ENCODE data around the gene VCAN.

Gene VCAN

DNA sequence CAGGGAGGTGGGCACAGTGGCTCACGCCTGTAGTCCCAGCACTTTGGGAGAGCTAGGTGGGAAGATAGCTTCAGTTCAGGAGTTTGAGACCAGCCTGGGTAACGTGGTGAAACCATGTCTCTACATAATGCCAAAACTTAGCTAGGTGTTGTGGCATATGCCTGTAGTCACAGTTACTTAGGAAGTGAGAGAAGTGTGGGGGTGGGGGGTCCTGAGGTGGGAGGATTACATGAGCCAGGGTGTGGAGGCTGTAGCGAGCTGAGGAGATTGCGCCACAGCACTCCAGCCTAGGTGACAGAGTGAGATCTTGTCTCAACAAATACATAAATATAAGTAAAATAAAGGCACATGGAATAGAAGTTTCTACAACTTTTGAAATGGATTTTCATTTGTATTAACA, 23.1 kb downstream of the VCAN start:
- DNase-seq (ENCODE audit: low read depth in 2 of 2) = no peak

DNA sequence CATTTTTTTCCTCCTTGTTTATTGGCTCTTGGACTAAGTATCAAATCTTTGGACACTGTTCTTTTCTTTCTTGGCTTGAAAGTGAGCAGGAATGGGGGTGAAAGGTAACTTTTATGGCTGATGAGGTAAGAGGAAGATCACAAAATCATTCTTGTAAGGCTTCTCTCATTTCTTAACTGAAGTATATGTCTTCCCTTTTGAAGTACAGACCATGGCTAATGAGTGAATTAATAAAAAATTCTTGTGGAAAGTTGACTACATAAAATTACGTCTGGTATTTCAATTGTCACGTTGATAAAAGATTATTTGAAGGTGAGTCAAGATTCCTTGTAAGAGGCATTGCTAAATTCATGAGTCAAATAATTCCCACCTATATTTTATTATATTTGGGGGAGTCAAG, 25.1 kb downstream of the VCAN start:
- no peak for DNase-seq (ENCODE audit: low read depth in 2 of 2)

DNA sequence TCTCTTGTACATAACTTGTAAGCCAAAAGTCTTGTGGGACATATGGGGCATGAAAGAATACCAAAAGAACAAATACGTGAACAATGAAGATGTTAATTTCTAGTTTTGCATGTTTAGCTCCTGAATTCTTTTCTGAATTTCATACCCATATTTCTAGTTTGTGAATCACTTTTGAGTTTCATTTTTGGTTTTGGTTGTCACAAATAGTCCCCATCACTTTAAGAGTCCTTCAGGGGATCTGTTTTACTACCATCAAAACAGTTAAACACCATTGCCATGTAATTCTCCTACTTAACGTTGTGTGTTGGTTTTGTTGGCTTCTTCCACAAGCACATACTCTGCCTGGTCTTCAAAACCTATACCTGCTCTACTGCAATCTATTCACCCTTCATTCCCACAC, 27.0 kb downstream of the VCAN start:
- DNase-seq (ENCODE audit: low read depth in 2 of 2) = no peak

DNA sequence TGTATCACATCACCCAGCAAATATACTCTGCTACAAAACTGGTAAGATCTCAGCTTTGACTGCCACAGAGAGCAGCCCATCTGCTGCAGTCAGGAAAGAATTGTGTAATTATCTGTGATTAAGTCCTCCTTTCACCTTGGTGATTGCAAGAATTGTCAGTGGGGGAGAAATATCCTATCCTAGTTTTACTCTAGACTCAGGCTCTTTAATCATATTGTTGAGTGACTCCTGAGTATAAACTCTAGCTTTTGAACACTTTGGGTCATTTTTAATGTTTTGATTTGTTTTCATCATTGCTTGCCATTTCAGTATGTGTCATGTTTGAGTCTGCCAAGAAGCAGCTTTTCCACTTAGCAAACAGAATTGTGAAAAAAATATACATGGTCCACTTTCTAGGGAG, 32.1 kb downstream of the VCAN start:
- no peak for DNase-seq (ENCODE audit: low read depth in 2 of 2)

DNA sequence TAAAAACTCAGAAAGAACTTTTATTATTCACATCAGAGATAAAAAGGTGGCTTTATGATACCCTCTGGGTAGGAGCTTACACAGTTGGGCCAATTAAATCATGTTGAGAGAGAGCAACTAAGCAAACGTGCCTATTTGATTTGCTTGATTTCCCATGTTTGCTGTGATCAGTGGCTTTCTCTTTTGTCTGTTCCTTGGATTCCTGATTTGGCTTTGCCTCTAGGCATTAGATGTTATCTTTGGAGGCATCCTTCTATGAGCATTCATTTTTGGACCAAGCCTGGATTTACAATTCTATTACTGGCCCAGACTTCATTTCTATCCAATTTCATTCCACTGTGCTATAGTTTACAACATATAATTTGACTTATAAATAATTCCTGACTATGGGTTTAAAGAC, 35.9 kb downstream of the VCAN start:
- DNase-seq (ENCODE audit: low read depth in 2 of 2) = no peak

DNA sequence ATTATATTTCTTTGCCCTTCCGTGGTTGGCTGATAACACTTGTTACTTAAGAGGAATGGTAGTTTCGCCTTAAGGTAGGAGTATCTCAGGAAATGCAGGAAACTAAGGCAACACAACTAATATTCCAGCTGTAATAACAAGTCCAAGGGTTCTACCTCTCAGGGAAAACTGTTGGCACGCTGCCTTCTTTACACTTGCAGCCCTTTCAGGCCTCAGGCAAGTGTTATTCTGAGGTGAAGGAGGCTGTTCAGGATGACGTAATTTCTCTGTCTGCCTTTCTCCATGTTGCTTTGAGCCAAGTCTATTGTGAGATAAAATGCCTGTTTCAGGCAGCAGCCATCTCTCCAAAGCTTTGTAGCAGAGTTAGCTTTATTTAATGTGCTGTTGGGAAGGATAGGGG, 38.0 kb downstream of the VCAN start:
- no peak for DNase-seq (ENCODE audit: low read depth in 2 of 2)

DNA sequence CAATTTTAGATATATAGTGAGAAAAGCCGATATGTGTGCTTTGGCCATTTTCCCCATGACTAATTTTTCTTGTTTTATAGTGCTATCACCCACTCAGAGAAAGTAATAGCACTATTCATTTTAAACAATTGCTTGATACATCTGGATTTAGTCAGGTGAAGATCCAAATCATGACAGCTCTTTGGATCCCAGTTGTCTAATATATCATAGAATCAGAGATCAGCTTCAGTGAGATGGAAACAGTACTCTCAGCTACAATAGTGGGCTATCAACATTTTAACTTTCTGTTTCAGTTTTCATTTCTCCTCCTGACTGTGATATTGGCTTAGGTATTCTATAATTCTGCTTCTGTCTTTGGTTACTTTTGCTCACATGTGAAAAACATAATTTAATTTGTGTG, 38.7 kb downstream of the VCAN start:
- DNase-seq (ENCODE audit: low read depth in 2 of 2) = no peak

DNA sequence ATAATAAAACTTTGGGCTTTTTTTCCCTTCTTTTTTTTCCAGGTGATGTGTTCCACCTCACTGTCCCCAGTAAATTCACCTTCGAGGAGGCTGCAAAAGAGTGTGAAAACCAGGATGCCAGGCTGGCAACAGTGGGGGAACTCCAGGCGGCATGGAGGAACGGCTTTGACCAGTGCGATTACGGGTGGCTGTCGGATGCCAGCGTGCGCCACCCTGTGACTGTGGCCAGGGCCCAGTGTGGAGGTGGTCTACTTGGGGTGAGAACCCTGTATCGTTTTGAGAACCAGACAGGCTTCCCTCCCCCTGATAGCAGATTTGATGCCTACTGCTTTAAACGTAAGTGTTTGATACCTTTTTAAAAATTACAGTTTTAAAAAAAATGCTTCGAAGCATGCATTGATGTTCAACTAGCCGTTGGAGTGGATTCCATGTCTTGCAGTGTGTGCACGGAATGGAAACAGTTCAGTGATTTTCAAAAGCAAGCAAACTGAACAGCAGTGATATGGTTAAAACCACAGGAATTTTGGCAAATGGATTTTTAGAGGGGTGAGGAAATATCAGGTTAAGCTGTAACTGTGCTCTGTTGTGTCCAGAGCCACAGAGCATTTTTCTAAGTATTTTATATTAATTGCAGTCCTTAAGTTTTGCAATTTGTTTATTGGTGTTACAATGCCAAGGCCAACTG, 40.7 kb downstream of the VCAN start:
- DNase-seq (ENCODE audit: low read depth in 2 of 2) = no peak

DNA sequence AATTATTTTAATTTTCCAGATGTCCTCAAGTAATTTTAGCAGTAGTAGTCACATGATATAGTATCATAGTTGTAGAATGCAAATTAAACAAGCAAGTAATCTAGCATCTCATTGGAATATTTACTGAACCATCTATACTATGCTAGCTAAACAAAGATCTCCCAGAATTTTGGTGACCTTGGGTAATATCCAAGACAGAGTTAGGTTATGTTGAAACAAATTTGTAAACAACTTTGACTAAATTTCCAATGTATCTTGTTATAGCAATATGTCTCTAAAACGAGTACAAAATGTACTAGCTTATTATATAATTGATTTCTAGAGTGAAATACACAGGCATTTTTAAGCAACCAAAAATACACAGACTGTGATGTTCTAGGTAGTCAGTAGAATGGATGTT, 41.5 kb downstream of the VCAN start:
- no peak for DNase-seq (ENCODE audit: low read depth in 2 of 2)

DNA sequence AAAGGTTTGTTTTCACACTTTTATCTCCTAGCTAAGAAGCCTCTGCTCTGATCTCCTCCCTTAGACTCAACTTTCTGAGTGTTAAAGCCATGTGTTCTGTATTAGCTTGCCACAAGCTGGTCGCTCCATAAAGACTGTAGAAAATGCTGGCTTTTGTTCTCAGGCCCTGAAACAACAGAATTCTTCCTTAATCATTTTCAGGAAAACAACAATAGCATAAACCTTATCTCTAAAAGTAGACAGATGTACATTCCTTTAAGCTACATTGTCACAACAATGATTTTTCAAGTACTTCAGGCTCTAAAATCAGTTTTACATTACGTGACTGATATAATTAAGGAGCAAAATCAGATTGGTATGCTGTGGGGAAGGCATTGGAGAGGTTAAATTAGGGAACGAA, 41.9 kb downstream of the VCAN start:
- DNase-seq (ENCODE audit: low read depth in 2 of 2) = no peak

DNA sequence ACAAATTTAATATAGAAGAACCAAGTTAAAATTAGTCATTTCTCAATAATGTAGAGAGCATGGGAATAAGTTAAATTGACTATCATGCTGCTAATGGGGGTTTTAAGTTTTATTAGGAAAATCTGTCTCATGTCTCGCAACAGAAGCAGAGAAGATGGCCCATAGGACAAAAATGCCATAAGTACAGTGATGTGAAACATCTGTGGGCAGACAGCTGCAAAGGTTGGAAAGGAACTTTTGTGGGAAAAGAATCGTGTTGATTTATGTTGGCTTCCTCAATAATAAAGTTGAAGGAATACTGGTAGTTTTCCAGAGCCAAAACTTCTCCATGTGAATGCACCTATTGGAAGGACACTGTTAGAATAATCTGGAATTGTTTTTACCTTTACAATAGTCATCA, 44.8 kb downstream of the VCAN start:
- no peak for DNase-seq (ENCODE audit: low read depth in 2 of 2)

DNA sequence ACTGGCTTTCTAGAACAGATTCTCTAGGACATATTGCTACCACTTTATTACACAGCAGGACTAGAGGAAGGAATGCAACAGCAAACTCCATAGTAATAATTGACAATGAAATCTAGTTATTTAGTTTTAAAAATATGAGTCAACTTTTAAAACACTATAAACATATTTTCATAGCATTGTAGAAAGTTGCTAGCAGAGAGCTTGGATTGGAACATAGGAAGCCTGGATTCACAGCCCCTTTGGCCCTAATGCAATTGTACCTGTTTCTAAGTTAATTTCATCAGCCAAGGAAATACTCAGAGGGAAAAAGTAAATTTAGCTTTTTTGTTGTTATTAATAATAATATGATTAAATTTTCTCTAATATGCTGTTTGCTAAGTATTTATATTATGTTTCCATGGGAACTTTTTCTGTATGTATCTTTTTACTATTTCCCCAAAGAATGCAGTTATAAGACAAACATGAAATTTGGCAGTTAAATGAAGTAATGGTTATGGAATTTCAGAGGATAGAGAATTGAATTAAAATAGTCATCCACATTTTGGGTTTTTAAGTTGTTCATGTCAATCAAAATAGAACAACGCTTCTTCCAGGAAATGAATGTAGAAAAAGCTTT, 45.6 kb downstream of the VCAN start:
- DNase-seq (ENCODE audit: low read depth in 2 of 2) = no peak

DNA sequence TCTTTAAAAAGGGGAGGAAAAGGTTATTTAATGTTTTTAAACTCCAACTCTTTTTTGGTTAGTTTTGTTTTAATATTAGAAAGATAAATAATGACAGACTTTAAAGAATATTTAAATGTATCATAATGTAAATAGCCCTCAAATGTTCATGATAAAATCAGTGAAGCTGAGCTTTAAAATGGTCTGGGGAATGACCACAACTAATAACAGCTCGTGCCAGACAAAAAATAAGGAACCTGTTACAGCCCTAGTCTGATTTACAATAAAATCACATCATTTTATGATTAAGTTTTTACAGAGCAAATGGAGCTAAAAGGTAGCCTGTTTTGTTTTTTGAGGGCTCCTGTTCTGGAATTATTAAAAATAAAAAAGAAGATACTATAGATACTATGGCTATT, 46.1 kb downstream of the VCAN start:
- no peak for DNase-seq (ENCODE audit: low read depth in 2 of 2)

DNA sequence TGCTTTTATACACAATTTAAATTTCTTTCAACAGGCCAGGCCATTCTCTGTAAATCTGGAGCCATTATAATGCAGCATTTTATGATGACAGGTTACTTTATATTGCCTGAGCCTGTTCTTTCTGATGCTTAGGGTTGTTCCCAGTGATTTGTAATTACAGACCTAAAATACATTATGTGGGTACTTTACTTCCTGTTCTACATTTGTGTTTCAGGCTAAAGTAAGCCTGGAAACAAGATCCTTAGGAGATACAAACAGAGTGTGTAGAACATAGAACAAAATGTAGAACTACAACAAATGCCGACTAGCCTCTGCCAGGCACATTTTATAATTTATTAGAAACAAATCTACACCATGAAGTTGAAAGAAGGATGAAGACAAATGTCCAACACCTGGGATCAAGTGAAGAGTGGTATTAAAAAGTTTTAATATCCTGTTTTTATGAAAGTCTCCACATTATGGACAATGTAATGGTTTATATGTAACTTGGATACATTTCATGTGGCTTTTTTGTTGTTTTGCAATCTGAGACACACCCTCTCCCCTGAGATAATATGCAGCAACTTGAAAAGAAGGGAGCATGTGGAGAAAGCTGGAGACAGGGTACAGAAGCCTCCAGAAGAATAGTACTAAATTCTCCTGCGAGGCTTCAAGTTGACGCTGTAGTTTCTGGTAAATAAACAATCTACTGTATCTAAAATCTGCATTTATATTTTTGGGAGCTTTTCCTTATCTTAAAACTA, 46.9 kb downstream of the VCAN start:
- DNase-seq (ENCODE audit: low read depth in 2 of 2) = no peak

DNA sequence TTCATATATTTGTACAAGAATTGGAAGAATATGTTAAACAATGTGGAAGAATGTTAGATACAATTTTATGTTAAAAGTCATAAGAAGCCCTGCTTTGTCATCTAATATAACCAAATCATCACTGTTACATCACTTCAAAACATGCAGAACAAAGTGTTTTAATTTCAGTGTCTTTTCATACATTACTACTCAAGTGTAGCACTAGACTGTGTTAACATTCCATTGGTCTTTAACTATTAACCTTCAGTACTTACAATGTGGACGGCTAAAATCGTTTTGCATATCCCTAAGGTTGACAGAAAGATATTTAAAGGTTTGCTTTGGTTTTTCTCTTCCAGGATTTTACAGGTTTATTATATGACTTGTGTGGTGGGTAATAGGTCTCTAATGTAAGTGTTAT, 50.9 kb downstream of the VCAN start:
- no peak for DNase-seq (ENCODE audit: low read depth in 2 of 2)

DNA sequence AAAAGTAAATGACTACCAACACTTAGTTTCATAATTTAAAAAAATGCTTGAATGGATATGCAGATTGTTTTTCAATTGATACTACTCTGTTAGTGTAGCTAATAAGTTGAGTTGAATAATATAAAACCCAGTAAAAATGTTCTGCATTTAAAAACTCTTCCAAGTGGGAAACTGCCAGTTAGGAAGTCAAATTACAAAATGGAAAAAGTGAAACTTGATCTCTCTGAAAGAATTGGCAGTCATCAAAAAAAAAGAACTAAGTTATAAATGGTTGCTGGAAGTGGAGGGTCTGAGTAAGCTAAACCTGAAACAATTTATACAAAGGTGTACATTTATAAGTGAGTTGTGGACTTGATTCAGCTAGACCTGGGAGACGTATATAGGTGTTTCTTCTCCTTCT, 52.4 kb downstream of the VCAN start:
- DNase-seq (ENCODE audit: low read depth in 2 of 2) = no peak

DNA sequence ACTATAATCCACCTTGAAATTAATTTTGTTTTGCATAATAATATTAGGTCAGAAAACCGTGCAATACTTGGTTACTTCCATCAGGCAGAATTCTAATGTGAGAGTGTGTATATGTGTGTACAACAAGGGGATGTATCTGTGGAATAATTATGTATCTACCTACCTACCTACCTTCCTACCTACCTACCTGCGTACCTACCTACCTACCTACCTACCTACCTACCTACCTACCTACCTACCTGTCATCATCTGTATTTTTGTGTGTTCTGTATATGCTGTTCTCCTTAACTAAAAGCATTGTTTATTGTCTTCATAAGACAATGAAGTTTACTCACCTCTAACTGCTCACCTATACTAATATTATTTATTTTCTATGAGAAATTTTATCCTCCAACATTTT, 52.8 kb downstream of the VCAN start:
- DNase-seq (ENCODE audit: low read depth in 2 of 2) = no peak

DNA sequence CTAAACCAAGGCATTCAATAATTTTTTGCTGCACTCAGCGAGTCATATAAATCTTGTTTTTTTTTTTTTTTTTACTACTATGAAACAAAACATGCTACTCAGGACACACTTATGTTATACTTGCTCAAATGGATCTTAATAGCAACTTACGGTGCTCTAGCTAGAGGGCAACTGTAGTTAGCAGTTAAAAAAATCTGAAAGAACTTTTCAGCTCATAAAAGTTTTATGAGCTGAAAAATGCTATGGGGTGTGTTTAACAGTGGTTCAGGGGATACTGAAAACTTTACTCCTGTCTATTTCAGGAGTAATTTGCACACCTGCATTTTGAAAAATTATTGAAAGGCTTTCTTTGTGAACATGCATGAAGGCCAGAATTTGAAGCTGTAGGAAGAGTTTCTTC, 53.4 kb downstream of the VCAN start:
- DNase-seq (ENCODE audit: low read depth in 2 of 2) = no peak

DNA sequence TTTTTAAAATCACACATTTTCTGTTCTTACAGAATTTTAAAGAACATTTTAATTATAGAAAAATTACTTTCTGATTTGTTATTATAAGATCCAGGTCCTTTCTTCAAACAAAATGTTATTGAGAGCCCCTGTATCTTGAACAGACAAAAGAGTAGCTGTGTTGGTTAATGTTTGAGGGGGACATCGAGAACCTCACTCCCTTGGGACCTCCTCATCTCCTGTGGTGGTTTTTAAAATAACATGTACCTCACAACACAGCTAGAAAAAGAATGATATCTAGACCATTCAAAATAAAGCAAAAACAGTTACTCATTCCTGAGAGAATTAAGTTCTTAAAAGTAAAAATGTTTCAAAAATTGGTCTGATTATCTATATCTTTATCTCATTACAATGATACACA, 54.7 kb downstream of the VCAN start:
- no peak for DNase-seq (ENCODE audit: low read depth in 2 of 2)

DNA sequence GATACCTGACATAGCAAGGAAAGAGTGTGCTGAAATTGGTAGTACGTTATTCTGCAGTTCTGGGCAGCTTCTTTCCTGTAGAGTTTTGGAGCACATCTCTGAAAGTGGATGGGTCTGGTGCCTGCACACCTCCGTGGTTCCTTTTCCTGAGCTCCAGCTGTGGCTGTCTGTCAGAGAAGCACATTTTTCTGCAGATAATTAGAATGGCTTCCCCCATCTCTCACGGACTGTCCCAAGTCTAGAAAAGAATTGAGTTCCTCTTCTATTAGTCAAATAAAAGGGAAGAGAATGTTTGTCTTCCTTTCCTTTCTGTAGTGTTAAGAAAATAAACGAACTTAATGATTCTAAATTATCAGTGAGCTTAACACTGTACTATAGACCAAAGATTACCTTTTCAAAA, 55.7 kb downstream of the VCAN start:
- no peak for DNase-seq (ENCODE audit: low read depth in 2 of 2)

DNA sequence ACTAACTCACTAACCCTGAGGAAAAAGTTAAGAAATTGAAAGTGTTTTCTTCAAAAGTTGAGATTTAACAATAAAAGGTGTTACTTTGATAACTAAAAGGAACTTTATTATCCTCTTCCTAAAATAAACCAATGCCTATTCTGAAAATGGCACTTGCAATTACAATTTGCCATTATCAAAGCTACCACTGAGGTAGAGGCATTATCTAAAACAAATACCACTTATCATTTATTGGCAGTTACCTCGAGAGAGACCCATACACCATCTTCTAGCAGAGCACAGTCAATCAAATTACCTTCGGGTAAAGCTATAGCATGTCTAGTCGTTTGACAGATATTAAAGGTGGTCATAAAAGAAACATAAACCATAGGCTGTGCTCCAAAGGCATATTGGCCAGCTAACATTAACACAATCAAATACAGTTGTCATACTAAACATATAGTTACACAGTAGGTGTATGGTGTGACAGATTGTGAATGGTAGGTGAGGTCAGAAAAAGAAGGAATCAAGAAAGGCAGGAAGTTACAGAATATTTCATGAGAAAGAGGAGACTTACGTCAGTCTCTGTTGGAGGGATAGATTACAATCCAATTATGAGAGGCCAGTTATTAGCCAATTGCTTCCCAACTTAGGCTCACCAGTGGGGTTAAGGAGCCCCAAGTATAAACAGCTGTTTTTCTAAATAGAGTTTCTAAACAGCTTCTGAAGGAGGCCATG, 56.3 kb downstream of the VCAN start:
- no peak for DNase-seq (ENCODE audit: low read depth in 2 of 2)

DNA sequence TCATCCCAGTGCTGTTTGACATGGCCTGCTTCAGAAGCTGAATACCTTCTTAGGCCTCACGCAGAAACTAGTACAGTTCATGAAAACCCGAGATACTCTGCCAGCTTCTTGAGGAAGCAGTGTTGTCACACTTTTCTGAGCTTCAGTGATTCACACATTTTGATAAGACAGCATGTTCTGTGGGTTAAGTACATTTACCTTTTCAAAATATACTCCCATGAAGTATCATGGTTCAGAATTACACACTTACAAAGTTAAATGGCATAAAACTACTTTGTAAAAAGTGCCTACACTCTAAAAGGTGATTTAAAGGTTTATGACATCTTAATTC, 56.9 kb downstream of the VCAN start:
- DNase-seq (ENCODE audit: low read depth in 2 of 2) = no peak

DNA sequence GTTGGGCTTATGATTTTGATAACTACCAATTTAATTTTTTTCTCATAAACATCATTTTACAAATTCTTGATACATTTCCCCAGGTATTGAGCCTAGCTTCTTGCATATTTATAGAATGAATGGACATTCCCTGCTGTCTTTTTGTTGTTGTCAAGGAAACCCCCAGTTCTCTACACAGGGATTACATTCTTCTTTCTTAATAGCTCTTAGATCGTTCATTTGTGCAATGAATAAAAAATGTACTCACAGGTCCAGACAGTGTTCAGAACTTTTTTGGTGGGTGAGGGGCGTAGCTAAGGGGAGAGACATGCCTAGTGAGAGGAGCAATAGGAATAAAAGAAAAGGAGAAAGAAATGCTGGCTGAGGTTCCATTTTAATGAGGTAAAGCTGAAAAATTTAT, 58.6 kb downstream of the VCAN start:
- no peak for DNase-seq (ENCODE audit: low read depth in 2 of 2)

All from stimulated activated CD8-positive, alpha-beta memory T cell treated with anti-CD3 and anti-CD28 coated beads, Interleukin-7, amount 100 ng/mL, for 4 hours (primary cell).